SK-N-SH treated with all-trans-retinoic acid at 6 μM for 48 hours (cell line): ENCODE measurements around the gene KCNJ12.
"Not testable (repeated sequence)": the region's sequence is repeated elsewhere in the genome, so short reads cannot be mapped to it uniquely, and the experiment has no call there.

Experiments
- BACH2 ChIP-seq: fragments of 250-450 bp; sonication (Bioruptor Pico); IDR thresholded peaks from 2 replicates; pipeline ENCODE4 v1.9.0; 2021; ENCODE audit warnings: mild to moderate bottlenecking, borderline replicate concordance
- CREB5 ChIP-seq: fragments of 250-450 bp; sonication (Bioruptor Pico); IDR thresholded peaks from 2 replicates; pipeline ENCODE4 v1.5.1; 2020; ENCODE audit warnings: low read depth, mild to moderate bottlenecking, moderate library complexity
- CSDC2 ChIP-seq: fragments of 250-450 bp; sonication (Bioruptor Pico); IDR thresholded peaks from 2 replicates; pipeline ENCODE4 v1.5.0; 2020; ENCODE audit warnings: mild to moderate bottlenecking, moderate library complexity
- GLIS3 ChIP-seq: fragments of 250-450 bp; sonication (Bioruptor Pico); IDR thresholded peaks from 2 replicates; pipeline ENCODE4 v1.5.0; 2020; ENCODE audit warnings: mild to moderate bottlenecking, moderate library complexity
- ISL1 ChIP-seq: fragments of 250-450 bp; sonication (Bioruptor Pico); IDR thresholded peaks from 2 replicates; pipeline ENCODE4 v2.1.2; 2022; ENCODE audit warnings: mild to moderate bottlenecking, moderate library complexity
- PATZ1 ChIP-seq: fragments of 250-450 bp; sonication (Bioruptor Pico); IDR thresholded peaks from 2 replicates; pipeline ENCODE4 v1.8.0; 2020; ENCODE audit warnings: mild to moderate bottlenecking, moderate library complexity, borderline replicate concordance
- TOX ChIP-seq: fragments of 250-450 bp; sonication (Bioruptor Pico); IDR thresholded peaks from 2 replicates; pipeline ENCODE4 v1.8.0; 2021; ENCODE audit warnings: mild to moderate bottlenecking, moderate library complexity, borderline replicate concordance
- ZFP3 ChIP-seq: fragments of 250-450 bp; sonication (Bioruptor Pico); IDR thresholded peaks from 2 replicates; pipeline ENCODE4 v1.5.0; 2020; ENCODE audit warnings: mild to moderate bottlenecking, moderate library complexity
- ZFP30 ChIP-seq: fragments of 450-650 bp; formaldehyde crosslinking; IDR thresholded peaks from 2 replicates; pipeline ENCODE4 v1.5.0; 2022; ENCODE audit warnings: mild to moderate bottlenecking, moderate library complexity
- ZNF8 ChIP-seq: fragments of 450-650 bp; formaldehyde crosslinking; IDR thresholded peaks from 2 replicates; pipeline ENCODE4 v1.5.0; 2020; ENCODE audit warnings: mild to moderate bottlenecking, moderate library complexity
- TF ChIP-seq, protein P1 (sequence below): fragments of 250-450 bp; sonication (Bioruptor Pico); IDR thresholded peaks from 2 replicates; pipeline ENCODE4 v1.8.0; 2021; ENCODE audit warnings: low read depth, mild to moderate bottlenecking, moderate library complexity, borderline replicate concordance

- TF ChIP-seq PATZ1 (CRISPR knock-in tag); CREB5 (CRISPR knock-in tag); GLIS3 (CRISPR knock-in tag); ISL1; ZFP30 (CRISPR knock-in tag); BACH2; ZNF8 (CRISPR knock-in tag); CSDC2 (CRISPR knock-in tag); ZFP3 (CRISPR knock-in tag); TOX (CRISPR knock-in tag): not testable (repeated sequence)
- TF ChIP-seq, protein P1, sequence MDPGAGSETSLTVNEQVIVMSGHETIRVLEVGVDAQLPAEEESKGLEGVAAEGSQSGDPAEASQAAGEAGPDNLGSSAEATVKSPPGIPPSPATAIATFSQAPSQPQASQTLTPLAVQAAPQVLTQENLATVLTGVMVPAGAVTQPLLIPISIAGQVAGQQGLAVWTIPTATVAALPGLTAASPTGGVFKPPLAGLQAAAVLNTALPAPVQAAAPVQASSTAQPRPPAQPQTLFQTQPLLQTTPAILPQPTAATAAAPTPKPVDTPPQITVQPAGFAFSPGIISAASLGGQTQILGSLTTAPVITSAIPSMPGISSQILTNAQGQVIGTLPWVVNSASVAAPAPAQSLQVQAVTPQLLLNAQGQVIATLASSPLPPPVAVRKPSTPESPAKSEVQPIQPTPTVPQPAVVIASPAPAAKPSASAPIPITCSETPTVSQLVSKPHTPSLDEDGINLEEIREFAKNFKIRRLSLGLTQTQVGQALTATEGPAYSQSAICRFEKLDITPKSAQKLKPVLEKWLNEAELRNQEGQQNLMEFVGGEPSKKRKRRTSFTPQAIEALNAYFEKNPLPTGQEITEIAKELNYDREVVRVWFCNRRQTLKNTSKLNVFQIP, result not testable (repeated sequence)
These were observed 46.4 kb downstream of the KCNJ12 start for GRCh38 chr17:21422311-21423189.
